Testis (tissue), 2 donors: Measurements from ENCODE around the gene PLEKHM2.

ENCODE experiments used
- CTCF ChIP-seq, 3 experiments: fragments of 450-650 bp in 2 of 3; fragments of 200-600 bp in 1 of 3; sonication (generic) in 1 of 3; IDR thresholded peaks; one replicate each; pipeline ENCODE4 v1.5.1; 2016 to 2019; ENCODE audit warnings: antibody characterized with exemption in 3 of 3, mild to moderate bottlenecking in 2 of 3, moderate library complexity in 1 of 3
- POLR2A ChIP-seq: fragments of 450-650 bp; IDR thresholded peaks from one replicate; pipeline ENCODE4 v1.6.1; 2017; ENCODE audit warnings: antibody characterized with exemption, mild to moderate bottlenecking, moderate library complexity

GRCh38 chr1:15758953-15759661, 75.0 kb downstream of the PLEKHM2 start:
- TF ChIP-seq CTCF (IDR thresholded peaks at IDR 0.05) (no peak), POLR2A (no peak)
